Measurements from ENCODE around the gene HELZ2.

Gene HELZ2

GRCh38 chr20:63553251-63553932, 20.6 kb downstream of the HELZ2 start:
- DNase-seq (ENCODE audit: low spot score), result peak; percentile 70

- DNase-seq (ENCODE audit: low spot score), result no peak
These were observed 21.4 kb downstream of the HELZ2 start for GRCh38 chr20:63552481-63553249.

- DNase-seq (ENCODE audit: low spot score), result no peak
These were observed 23.0 kb downstream of the HELZ2 start for GRCh38 chr20:63551068-63551467.

GRCh38 chr20:63549679-63550282, 24.3 kb downstream of the HELZ2 start:
- no peak for DNase-seq (ENCODE audit: low spot score)

- no peak for DNase-seq (ENCODE audit: low spot score)
These were observed 25.0 kb downstream of the HELZ2 start for GRCh38 chr20:63549019-63549418.

GRCh38 chr20:63548542-63548941, 25.5 kb downstream of the HELZ2 start:
- DNase-seq (ENCODE audit: low spot score), result no peak

GRCh38 chr20:63547725-63548480, 26.1 kb downstream of the HELZ2 start, which contains the start of gene SRMS:
Gene SRMS, minus strand, starts transcription at chr20:63547749. Its CDS starts 286 bp downstream, at chr20:63547463.
- DNase-seq (ENCODE audit: low spot score), result no peak

GRCh38 chr20:63546956-63547724, 26.9 kb downstream of the HELZ2 start:
- no peak for DNase-seq (ENCODE audit: low spot score)

- DNase-seq (ENCODE audit: low spot score), result no peak
These were observed 27.6 kb downstream of the HELZ2 start for GRCh38 chr20:63546256-63546955.

- no peak for DNase-seq (ENCODE audit: low spot score)
These were observed 28.2 kb downstream of the HELZ2 start for GRCh38 chr20:63545814-63546213.

- DNase-seq (ENCODE audit: low spot score), result no peak
These were observed 29.0 kb downstream of the HELZ2 start for GRCh38 chr20:63544958-63545516.

GRCh38 chr20:63544241-63544957, 29.6 kb downstream of the HELZ2 start:
- no peak for DNase-seq (ENCODE audit: low spot score)

- DNase-seq (ENCODE audit: low spot score), result no peak
These were observed 30.3 kb downstream of the HELZ2 start for GRCh38 chr20:63543733-63544132.

GRCh38 chr20:63543131-63543530, 30.9 kb downstream of the HELZ2 start:
- DNase-seq (ENCODE audit: low spot score), result no peak

- DNase-seq (ENCODE audit: low spot score), result no peak
These were observed 31.3 kb downstream of the HELZ2 start for GRCh38 chr20:63542696-63543095.

GRCh38 chr20:63542031-63542559, 31.9 kb downstream of the HELZ2 start:
- no peak for DNase-seq (ENCODE audit: low spot score)

GRCh38 chr20:63541371-63541770, 32.7 kb downstream of the HELZ2 start:
- DNase-seq (ENCODE audit: low spot score), result no peak

GRCh38 chr20:63540417-63541186, 33.4 kb downstream of the HELZ2 start:
- peak; percentile 72 for DNase-seq (ENCODE audit: low spot score)

Data from SK-N-DZ (cell line).